Activated CD4-positive, alpha-beta memory T cell treated with anti-CD3 and anti-CD28 coated beads, Interleukin-2, amount 10 ng/mL, durations not matched to agents 7 days and 5 days (primary cell): ENCODE results near the gene CASD1. TPM values are rescaled to one million over a fixed set of nuclear protein-coding genes. Genes with fewer than 3 reads are reported as not detected.

Experiments used
- CTCF ChIA-PET: fragments of 350-600 bp; sonication (Branson Sonifier 250); formaldehyde crosslinking; loops from one replicate; lab custom pipeline; 2021; ENCODE audit warnings: antibody characterized with exemption, inconsistent platforms; lab: Charles Lee
- POLR2A ChIA-PET: fragments of 350-600 bp; sonication (Branson Sonifier 250); formaldehyde crosslinking; loops from one replicate; lab custom pipeline; 2021; ENCODE audit warnings: antibody characterized with exemption; lab: Charles Lee
- DNase-seq: peaks from one replicate; pipeline ENCODE4 v3.0.0-alpha.2; 2020
- H3K27ac Mint-ChIP-seq: one replicate; pipeline ENCODE4 v1.8.0; 2021; ENCODE audit warnings: mild to moderate bottlenecking, mixed read lengths
- H3K27me3 Mint-ChIP-seq: one replicate; pipeline ENCODE4 v1.8.0; 2021; ENCODE audit warnings: mixed read lengths
- H3K36me3 Mint-ChIP-seq: one replicate; pipeline ENCODE4 v1.8.0; 2021; ENCODE audit warnings: low read depth, mixed read lengths
- H3K4me1 Mint-ChIP-seq: one replicate; pipeline ENCODE4 v1.8.0; 2021; ENCODE audit warnings: mixed read lengths
- H3K4me3 Mint-ChIP-seq: one replicate; pipeline ENCODE4 v1.8.0; 2021; ENCODE audit warnings: mild to moderate bottlenecking, mixed read lengths
- H3K9me3 Mint-ChIP-seq: one replicate; pipeline ENCODE4 v1.8.0; 2021; ENCODE audit warnings: mixed read lengths
- total RNA-seq, 2 experiments: library from RNA; stranded (reverse); gene quantifications; one replicate each; pipeline ENCODE4 v1.2.3, GENCODE V29; 2021

CASD1 gene
- total RNA-seq, 2 experiments from 2014 or later, result 9.6 to 13.0 TPM

DNA sequence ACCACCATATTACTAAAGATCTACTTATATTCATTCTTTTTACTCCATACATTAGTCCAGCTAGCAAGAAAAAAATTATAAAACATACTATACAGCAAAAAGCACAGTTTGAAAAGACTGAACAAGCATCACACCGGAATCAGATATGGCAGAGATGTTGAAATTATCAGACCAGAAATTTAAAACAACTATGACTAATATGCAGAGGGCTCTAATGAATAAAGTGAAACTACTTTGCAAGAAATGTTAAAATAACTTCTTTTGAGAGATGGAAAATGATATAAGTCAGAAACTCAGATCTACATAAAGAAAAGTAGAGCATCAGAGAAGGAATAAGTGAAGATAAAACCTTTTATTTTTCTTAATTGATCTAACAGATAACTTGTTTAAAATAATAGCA is 95.4 kb downstream of the CASD1 start:
- Mint-ChIP-seq H3K27me3 (peaks cover 5% of the 10 kb centered on the region), H3K27ac (no peak overlapping the region), H3K9me3 (no peaks in the 10 kb centered on the region), H3K36me3 (no peaks in the 10 kb centered on the region), H3K4me3 (no peak overlapping the region), H3K4me1 (no peaks in the 10 kb centered on the region)
- no peak for DNase-seq
- ChIA-PET POLR2A (no interaction called here), CTCF (no interaction called here)

Other genes with a start within 250 kb of the CASD1 start
- under 1 TPM in 1 of 2 experiments, not detected in 1; 0.08 TPM for gene COL1A2, start 114.9 kb upstream of the CASD1 start, total RNA-seq
- gene SGCE, start 146.3 kb downstream of the CASD1 start, total RNA-seq, result under 1 TPM; 0.90 to 0.93 TPM